GM20431 (cell line): ENCODE results near the gene SEMA3C.

Experiments used
- in situ Hi-C: fragments of 300-500 bp; cut with MseI, MboI; formaldehyde crosslinking; loops from one replicate; pipeline ENCODE4 v1.15.0; 2020; ENCODE audit warnings: low sequenced_read_pairs; ENCODE audit not compliant: unreplicated experiment

The SEMA3C gene

GRCh38 chr7:80918909-80919721 lies at the start of gene SEMA3C:
Gene SEMA3C, minus strand, starts transcription at chr7:80919051. Its CDS starts 2,270 bp downstream, at chr7:80916781.
- in situ Hi-C loops: no loop called here

DNA sequence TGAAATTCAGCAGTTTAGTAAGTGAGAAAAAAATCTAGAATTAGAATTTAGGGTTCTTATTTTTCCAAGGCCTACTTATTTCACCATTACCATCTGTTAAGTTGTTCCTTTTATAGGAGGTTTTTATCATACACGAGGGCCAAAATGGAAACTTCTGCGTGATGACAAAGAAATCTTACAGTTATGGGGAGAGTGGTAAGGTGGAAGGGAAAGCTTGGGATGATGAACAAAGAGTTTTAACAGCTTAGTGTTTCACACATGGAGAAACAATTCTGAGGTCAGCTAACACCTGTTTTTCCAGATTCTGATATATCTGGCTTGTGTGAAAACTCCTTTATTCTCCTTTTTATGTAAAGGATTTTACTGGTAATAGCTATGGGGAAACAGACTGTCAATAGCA lies 49.8 kb upstream of the SEMA3C start:
- in situ Hi-C loops: no loop called here

DNA sequence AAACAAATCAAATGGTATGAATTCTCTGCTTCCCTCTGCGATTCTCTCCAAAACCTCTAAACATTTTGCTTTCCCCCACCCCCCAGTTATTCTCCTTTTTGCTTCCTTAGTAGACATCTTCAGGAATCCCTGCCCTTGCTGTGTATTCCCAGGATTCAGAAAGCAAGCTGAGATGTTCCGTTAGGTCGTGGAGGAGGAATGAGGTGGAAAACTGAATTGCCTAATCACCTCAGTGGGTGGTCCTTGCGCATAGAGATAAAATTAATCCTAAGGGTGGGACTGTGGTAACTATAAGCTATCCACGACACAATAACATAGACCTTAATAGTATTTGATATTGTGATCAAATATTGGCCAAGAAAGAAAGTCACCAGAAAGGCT lies 49.1 kb upstream of the SEMA3C start:
- in situ Hi-C loops: no loop called here

DNA sequence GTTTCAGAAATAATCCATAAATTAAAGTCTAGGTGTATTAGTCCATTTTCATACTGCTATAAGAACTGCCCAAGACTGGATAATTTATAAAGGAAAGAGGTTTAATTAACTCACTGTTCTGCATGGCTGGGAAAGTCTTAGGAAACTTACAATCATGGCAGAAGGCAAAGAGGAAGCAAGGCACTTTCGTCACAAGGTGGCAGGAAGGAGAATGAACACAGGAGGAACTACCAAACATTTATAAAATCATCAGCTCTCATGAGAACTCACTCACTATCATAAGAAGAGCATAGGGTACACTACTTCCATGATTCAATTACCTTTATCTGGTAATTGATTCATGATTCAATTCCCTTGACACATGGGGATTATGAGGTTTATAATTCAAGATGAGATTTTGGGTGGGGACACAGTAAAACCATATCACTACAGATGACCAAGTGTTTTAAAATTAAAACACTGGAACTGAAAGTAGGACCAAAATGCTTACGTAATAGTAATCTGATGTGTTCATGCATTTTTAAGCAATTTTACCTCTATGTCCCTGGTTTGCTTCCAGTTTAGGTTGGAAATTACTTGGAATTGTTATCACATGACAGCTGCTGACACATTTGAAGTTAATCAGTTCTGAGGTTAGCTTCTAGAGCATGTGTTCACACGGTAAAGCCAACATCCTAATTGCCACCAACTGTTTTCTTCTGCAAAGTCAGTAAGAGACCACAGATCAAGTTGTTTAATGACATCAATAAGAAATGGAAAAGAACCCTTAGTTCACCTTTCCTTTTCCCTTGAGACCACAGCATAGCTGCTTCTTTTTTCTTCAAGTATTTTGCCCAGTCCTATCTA lies 48.4 kb upstream of the SEMA3C start:
- in situ Hi-C loops: no loop called here

DNA sequence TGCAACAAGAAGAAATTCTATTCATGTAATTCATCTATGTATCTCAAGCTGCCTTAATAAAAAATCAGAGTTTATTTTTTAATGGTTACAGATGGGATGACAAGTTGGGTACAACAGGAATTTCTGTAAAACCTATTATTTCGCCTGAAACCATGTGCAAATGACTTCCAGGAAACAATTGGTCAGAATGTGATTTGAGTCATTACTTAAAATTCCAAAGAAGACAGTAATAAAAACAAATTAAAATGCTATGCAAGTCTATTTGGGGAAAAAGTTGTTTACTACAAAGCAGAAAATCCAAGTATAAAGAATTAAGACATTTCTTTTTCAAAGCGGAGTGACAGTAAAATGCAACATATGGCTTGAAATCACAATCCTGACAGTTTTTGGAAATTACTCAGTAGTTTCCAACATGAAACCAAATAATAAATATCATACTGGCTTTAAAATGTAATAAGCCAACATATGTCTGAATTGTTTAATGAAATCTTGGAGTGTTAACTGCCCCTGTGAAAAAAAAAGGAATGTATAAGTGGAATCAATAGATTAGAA lies 41.5 kb upstream of the SEMA3C start:
- in situ Hi-C loops: no loop called here

GRCh38 chr7:80957226-80957777 lies 38.5 kb upstream of the SEMA3C start:
- in situ Hi-C loops: no loop called here

GRCh38 chr7:80954191-80954590 lies 35.3 kb upstream of the SEMA3C start:
- in situ Hi-C loops: no loop called here

DNA sequence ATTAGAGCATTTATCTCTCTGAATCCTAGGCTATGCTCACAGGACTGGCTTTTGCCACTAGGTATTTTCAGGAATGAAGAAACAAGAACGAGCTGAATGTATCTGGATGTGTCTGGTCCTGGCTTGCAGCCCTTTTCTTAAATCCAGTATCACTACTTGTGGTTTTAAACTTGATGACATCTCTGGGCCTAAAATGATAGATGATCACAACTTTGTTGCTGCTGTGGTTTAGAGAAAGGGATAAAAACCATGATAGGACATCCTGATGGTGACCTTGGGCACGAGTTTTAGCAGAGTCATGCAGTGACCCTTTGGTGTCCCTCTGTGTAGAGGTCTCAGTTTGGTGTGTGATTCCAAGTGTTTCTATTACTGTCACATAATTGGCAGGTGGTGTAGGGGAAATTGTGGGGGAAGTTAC lies 31.7 kb upstream of the SEMA3C start:
- in situ Hi-C loops: no loop called here

DNA sequence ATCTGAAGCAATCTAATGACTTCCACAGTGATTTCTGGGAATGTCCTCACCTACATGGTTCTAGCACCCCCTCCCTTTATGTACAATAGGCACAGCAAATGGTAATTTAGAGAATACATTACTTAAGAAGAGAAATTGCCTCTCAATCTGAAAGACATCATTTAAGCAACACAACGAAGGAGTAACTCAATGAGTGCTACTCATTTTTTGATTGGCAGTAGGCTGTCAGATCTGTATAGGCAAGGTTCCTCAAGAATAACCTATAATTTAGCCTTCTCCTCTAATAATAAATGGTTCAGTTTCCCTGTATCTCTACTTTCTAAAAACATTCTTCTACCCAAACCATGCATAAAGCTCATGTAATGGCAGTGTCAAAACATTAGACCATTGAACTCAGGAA lies 30.6 kb upstream of the SEMA3C start:
- in situ Hi-C loops: no loop called here

DNA sequence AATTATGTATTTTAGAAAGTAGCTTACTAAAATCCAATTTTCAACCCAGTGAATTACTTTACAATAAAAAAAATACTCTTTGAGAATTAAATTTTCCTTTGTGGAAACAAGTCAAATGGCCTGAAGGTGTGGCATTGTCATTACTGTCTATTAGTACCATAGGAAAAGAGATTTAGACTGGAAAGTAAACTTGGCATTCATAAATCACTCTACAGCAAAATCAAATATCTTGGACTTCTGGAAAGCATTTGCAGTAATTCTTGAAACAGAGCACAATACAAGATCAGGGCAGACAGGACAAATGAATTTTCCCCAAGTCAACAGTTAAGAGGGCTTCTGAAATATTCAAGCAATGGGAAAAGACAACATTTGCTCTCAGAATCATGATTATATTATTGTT lies 28.0 kb upstream of the SEMA3C start:
- in situ Hi-C loops: no loop called here

- in situ Hi-C loops: no loop called here
These were observed 27.1 kb upstream of the SEMA3C start for GRCh38 chr7:80945976-80946375.

- in situ Hi-C loops: no loop called here
These were observed 24.5 kb upstream of the SEMA3C start for GRCh38 chr7:80943342-80943741.

DNA sequence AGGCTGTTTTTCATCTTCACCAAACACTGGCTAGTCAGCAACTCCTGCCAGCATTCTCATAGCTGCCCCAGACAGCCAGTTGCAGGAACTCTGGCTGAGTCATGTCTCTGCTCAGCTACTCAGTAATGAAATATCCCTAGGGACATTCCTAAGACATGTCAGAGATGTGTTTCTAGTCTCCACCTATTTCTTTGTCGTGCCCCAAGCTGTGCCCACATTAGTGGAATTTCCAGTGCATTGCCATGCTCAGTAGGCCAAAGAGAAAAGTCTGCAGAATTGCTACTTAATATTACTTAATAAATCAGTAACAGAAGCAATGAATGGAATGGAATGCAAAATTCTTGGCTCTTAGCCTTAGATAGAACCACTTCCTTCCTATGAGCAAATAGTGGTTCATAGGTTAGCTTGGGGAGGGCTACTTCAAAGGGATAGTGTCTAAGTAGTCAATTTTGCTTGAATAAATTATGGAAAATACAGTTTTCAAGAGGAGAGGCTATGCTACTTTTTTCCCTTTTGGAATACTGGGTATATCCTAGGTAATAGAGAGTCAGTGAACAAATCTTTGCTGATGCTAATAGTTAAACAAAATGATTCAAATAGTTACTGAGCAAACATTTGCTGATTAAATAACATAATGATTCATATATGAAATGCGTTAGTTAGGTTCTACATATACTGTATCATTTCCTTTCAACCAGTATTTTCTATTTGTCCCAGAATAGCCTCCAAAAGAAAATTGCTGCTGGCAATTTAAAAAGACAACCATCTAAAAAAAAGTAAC lies 23.6 kb upstream of the SEMA3C start:
- in situ Hi-C loops: no loop called here

- in situ Hi-C loops: no loop called here
These were observed 22.4 kb upstream of the SEMA3C start for GRCh38 chr7:80941208-80941758.

- in situ Hi-C loops: no loop called here
These were observed 21.8 kb upstream of the SEMA3C start for GRCh38 chr7:80940539-80941207.

DNA sequence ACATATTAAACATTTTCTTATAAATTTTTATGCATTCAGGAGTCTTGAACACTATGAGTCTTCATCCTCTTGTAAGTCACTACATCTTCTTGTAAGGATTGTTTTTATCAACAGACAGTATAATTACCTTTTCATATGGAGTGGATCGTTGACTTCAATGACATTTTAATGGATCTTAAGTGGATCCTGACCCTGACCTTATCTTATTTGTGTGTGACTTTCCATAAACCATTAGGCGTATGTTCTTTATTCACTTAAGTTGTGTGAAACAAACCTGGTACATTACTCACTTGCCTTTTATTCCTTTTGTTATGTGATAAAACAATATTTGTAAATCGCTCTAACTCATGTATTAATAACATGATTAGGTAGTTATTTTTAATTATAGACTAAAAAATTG lies 18.5 kb upstream of the SEMA3C start:
- in situ Hi-C loops: no loop called here

DNA sequence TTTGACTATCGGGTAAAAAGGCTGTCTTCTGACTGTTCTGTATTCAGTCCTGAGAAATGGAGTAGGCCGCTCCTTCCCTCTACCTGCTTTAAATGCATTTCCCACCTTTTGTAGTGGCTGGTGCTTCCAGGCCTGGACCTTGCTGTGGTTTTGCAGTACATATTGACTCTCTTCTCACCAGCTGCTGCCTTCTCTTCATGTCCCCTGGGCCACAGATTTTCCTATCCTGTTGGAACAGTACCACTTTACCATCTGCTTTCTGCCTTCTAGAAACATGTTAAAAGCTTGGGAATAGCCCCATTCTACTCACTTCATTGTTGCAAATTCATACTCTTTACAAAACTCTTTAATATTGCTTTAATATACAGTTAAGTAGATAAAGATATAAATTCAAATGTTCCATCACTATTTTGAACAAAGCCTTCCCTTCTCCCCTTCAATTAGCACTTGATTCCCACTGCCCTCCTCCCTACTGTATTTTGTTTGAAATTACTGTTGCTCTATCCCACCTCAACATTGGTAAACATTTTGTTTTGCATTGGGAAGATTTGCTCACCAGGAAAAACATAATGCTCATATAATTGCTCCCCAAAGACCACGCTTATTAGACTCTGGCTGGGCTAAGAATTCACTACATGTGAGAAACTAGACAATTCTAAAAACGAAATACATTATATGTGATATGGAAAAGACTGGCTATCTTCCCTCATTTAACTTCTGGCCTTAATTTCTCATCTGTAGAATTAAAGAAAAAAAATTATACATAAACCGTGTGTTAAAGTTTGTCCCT lies 17.3 kb upstream of the SEMA3C start:
- in situ Hi-C loops: no loop called here

- in situ Hi-C loops: no loop called here
These were observed 15.5 kb upstream of the SEMA3C start for GRCh38 chr7:80934321-80934720.
